Measurements from ENCODE around the gene ODAD3.
"Not testable (repeated sequence)": the region's sequence is repeated elsewhere in the genome, so short reads cannot be mapped to it uniquely, and the experiment has no call there.

Gene ODAD3

DNA sequence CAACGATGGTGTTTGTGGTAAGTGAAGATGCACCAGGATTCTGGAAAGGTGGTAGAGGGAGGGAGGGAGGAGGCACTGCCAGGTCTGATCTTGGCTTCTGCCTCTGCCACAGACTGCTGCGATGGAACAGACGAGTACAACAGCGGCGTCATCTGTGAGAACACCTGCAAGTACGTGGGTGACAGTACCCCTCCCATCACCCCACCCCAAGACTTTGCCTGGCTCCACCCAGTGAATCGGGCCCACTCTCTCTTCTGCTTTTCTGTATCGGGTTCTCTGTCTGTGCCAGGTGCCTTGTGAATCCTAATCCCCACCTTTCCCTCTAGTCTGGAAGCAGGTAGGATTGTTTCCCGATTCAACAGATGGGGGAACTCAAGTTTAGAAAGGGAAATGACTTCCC is 3.0 kb upstream of the ODAD3 start:
- H3K36me3 ChIP-seq: peaks cover 65% of the 10 kb centered on the region
- TF ChIP-seq, protein P1, sequence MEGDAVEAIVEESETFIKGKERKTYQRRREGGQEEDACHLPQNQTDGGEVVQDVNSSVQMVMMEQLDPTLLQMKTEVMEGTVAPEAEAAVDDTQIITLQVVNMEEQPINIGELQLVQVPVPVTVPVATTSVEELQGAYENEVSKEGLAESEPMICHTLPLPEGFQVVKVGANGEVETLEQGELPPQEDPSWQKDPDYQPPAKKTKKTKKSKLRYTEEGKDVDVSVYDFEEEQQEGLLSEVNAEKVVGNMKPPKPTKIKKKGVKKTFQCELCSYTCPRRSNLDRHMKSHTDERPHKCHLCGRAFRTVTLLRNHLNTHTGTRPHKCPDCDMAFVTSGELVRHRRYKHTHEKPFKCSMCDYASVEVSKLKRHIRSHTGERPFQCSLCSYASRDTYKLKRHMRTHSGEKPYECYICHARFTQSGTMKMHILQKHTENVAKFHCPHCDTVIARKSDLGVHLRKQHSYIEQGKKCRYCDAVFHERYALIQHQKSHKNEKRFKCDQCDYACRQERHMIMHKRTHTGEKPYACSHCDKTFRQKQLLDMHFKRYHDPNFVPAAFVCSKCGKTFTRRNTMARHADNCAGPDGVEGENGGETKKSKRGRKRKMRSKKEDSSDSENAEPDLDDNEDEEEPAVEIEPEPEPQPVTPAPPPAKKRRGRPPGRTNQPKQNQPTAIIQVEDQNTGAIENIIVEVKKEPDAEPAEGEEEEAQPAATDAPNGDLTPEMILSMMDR (IDR thresholded peaks at IDR 0.05): no peak
- H3K27me3 ChIP-seq: no peaks in the 10 kb centered on the region

DNA sequence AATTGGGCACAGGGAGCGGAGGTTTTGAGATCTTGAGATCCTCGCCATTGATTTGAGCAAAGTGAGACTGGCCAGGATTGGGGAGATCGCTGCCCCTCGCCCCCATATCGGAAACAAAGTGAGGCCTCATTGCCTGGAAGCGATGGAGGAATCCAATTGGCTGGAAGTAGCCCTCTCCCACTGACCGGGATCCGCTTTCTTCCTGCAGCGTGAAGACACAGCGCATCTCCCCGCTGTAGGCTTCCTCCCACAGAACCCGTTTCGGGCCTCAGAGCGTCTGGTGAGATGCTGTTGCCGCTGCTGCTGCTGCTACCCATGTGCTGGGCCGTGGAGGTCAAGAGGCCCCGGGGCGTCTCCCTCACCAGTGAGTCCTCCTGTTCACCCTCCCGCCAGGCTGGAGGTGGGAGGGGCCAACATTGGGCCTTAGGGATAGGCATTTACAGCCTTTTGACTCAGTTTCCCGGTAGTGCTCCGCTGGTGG is 952 bp upstream of the ODAD3 start:
- TF ChIP-seq, protein P1 (IDR thresholded peaks at IDR 0.05): no peak
- H3K4me1 ChIP-seq (ENCODE audit: control insufficient read depth in 1 of 2, insufficient read depth in 1 of 2, low read depth in 1 of 2, low read length in 1 of 2): peaks cover 21 to 26% of the 10 kb centered on the region in 2 experiments
- peak overlapping the region; percentile 76 to 96 for H3K4me3 ChIP-seq (ENCODE audit: low read depth in 1 of 2, low read length in 1 of 2)
- H3K9me3 ChIP-seq: no peaks in the 10 kb centered on the region
- peak overlapping the region; percentile 96 for H3K27ac ChIP-seq
- no peaks in the 10 kb centered on the region for H3K27me3 ChIP-seq
- H3K36me3 ChIP-seq: peaks cover 45% of the 10 kb centered on the region

More for the DNA sequence above, 3.0 kb upstream of the ODAD3 start:
- Histone ChIP-seq H3K27ac (no peak overlapping the region), H3K9me3 (no peaks in the 10 kb centered on the region), H3K4me3 (ENCODE audit: low read depth in 1 of 2, low read length in 1 of 2) (no peak overlapping the region), H3K4me1 (ENCODE audit: control insufficient read depth in 1 of 2, insufficient read depth in 1 of 2, low read depth in 1 of 2, low read length in 1 of 2) (peaks cover 21 to 26% of the 10 kb centered on the region in 2 experiments)

DNA sequence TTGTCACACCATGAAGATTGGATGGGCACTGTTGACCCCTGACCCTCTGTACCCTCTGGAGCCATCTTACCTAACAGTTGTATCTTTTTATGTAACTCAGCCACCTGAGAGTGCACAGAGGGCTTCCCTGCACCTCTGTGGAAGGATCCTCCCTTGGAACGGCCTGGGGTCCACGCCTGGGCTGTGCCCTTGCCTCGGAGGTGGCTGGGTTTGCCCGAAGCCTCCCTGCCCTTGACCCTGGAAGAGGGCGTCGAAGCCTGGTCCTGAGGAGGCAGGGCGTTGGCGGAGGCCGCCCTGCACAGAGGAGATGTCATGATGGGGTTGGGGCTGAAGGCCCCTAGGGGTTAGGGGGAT is 241 bp downstream of the ODAD3 start:
- Histone ChIP-seq H3K4me1 (ENCODE audit: control insufficient read depth in 1 of 2, insufficient read depth in 1 of 2, low read depth in 1 of 2, low read length in 1 of 2) (peaks cover 21 to 26% of the 10 kb centered on the region in 2 experiments), H3K27me3 (no peaks in the 10 kb centered on the region), H3K36me3 (peaks cover 33% of the 10 kb centered on the region), H3K27ac (peak overlapping the region; percentile 96), H3K4me3 (ENCODE audit: low read depth in 1 of 2, low read length in 1 of 2) (peak overlapping the region; percentile 76 to 96), H3K9me3 (no peaks in the 10 kb centered on the region)
- TF ChIP-seq, protein P1 (IDR thresholded peaks at IDR 0.05): no peak

DNA sequence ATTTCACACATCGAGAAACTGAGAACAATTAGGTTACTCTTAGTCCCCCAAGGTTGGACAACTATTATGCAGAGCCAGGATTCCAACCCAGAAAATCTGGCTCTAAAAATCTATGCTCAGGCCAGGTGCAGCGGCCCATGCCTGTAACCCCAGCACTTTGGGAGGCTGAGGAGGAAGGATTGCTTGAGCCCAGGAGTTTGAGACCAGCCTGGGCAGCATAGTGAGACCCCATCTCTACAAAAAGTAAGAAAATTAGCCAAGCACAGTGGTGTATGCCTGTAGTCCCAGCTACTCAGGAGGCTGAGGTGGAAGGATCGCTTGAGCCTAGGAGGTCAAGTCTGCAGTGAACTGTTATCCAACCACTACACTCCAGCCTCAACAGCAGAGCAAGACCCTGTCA is 1.4 kb downstream of the ODAD3 start:
- not testable (repeated sequence) for H3K9me3 ChIP-seq; H3K4me3 ChIP-seq (ENCODE audit: low read depth in 1 of 2, low read length in 1 of 2); H3K27ac ChIP-seq; H3K27me3 ChIP-seq
- Histone ChIP-seq H3K36me3 (peaks cover 24% of the 10 kb centered on the region), H3K4me1 (ENCODE audit: control insufficient read depth in 1 of 2, insufficient read depth in 1 of 2, low read depth in 1 of 2, low read length in 1 of 2) (peaks cover 21 to 26% of the 10 kb centered on the region in 2 experiments)

DNA sequence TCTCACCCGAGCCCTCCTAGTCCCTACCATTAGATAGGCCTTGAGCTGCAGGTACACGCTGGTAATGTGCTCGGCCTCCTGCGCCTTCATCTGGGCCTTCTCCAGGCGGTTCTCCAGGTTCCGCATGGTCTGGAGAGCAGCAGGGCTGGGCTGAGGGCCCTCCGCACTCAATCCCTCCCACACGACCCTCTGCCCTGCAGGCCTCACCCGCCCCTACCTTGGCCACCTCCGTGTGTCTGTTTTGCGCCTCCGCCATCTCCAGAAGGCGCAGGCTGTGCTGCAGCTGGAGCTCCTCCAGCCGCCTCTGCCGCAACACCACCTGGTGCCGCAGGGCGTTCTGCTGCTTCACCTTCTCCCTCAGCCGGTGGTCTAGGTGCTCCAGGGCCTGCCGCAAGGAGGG is 8.3 kb downstream of the ODAD3 start:
- H3K27me3 ChIP-seq: peaks cover 28% of the 10 kb centered on the region
- H3K4me3 ChIP-seq (ENCODE audit: low read depth in 1 of 2, low read length in 1 of 2): no peak overlapping the region
- H3K36me3 ChIP-seq: no peaks in the 10 kb centered on the region
- TF ChIP-seq, protein P1 (IDR thresholded peaks at IDR 0.05): no peak
- H3K9me3 ChIP-seq: no peaks in the 10 kb centered on the region
- peaks cover 10 to 20% of the 10 kb centered on the region in 2 experiments for H3K4me1 ChIP-seq (ENCODE audit: control insufficient read depth in 1 of 2, insufficient read depth in 1 of 2, low read depth in 1 of 2, low read length in 1 of 2)
- H3K27ac ChIP-seq: no peak overlapping the region

DNA sequence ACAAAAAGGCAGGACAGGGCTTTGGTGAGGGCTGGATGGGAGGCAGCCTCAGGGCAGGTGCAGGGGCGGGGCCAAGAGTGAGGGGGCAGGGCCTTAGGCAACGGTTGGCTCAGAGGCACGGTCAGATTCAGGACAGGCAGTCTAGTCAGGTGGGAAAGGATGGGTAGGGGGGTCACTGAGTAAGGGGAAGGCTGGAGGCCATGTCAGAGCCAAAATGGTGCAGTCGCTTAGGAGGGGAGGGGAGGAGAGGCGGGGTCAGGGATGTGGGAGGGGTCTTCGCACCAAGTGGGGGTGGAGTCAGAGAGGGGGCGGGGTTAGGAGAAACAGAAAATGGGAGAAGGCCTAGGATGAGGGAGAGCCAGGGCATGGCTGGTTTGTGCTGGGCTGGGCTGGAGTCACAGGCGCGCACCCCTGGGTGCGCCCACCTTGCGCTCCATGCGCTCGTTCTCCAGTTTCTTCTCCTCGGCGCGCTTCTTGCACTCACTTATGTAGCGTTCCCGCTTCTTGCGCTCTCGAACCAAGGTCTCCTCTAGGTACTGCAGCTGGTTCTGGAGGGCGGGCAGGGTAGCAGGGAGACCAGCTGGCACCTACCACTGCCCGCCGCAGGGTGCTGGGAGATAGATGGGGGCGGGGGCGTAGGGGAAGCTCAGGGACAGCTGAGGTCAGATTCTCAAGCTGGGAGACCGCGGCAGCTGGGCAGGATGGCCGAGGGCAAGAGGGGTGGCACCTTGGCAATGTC is 9.0 kb downstream of the ODAD3 start:
- H3K27ac ChIP-seq: no peak overlapping the region

More for the DNA sequence above, 9.0 kb downstream of the ODAD3 start:
- no peak overlapping the region for H3K4me3 ChIP-seq (ENCODE audit: low read depth in 1 of 2, low read length in 1 of 2)
- TF ChIP-seq, protein P1 (IDR thresholded peaks at IDR 0.05): no peak
- H3K36me3 ChIP-seq: no peaks in the 10 kb centered on the region
- H3K9me3 ChIP-seq: no peaks in the 10 kb centered on the region
- H3K4me1 ChIP-seq (ENCODE audit: control insufficient read depth in 1 of 2, insufficient read depth in 1 of 2, low read depth in 1 of 2, low read length in 1 of 2): peaks cover 17 to 27% of the 10 kb centered on the region in 2 experiments
- peaks cover 36% of the 10 kb centered on the region for H3K27me3 ChIP-seq
